Measurements from ENCODE around the gene DIAPH3. TPM values are rescaled to one million over a fixed set of nuclear protein-coding genes. Genes with fewer than 3 reads are reported as not detected.
"Not testable (repeated sequence)": the region's sequence is repeated elsewhere in the genome, so short reads cannot be mapped to it uniquely, and the experiment has no call there.

DIAPH3 gene, protein sequence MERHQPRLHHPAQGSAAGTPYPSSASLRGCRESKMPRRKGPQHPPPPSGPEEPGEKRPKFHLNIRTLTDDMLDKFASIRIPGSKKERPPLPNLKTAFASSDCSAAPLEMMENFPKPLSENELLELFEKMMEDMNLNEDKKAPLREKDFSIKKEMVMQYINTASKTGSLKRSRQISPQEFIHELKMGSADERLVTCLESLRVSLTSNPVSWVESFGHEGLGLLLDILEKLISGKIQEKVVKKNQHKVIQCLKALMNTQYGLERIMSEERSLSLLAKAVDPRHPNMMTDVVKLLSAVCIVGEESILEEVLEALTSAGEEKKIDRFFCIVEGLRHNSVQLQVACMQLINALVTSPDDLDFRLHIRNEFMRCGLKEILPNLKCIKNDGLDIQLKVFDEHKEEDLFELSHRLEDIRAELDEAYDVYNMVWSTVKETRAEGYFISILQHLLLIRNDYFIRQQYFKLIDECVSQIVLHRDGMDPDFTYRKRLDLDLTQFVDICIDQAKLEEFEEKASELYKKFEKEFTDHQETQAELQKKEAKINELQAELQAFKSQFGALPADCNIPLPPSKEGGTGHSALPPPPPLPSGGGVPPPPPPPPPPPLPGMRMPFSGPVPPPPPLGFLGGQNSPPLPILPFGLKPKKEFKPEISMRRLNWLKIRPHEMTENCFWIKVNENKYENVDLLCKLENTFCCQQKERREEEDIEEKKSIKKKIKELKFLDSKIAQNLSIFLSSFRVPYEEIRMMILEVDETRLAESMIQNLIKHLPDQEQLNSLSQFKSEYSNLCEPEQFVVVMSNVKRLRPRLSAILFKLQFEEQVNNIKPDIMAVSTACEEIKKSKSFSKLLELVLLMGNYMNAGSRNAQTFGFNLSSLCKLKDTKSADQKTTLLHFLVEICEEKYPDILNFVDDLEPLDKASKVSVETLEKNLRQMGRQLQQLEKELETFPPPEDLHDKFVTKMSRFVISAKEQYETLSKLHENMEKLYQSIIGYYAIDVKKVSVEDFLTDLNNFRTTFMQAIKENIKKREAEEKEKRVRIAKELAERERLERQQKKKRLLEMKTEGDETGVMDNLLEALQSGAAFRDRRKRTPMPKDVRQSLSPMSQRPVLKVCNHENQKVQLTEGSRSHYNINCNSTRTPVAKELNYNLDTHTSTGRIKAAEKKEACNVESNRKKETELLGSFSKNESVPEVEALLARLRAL
- 10 to 100 TPM in 3 of 5 donors, 1 to 10 TPM in 2; 5.8 to 21.1 (median 12.7) TPM for polyA plus RNA-seq (ENCODE audit: insufficient read depth in 1 of 5, insufficient read length in 5 of 5, low replicate concordance in 1 of 5)
- long read RNA-seq, donor 1, result 0 reads
- long read RNA-seq, donor 2, result 0 reads
- long read RNA-seq, donor 3, result 0 reads
- long read RNA-seq, donor 4, result 0 reads
- long read RNA-seq, donor 5, result 0 reads
- long read RNA-seq, donor 6, full-length matches to known transcripts, result 1 of 1 reads
- long read RNA-seq, donor 6, partial matches to known transcripts, result 0 of 1 reads
- long read RNA-seq, donor 6, other reads (novel, unspliced or antisense), result 0 of 1 reads
- long read RNA-seq, donor 7, result 0 reads
- long read RNA-seq, donor 8, result 0 reads

DNA sequence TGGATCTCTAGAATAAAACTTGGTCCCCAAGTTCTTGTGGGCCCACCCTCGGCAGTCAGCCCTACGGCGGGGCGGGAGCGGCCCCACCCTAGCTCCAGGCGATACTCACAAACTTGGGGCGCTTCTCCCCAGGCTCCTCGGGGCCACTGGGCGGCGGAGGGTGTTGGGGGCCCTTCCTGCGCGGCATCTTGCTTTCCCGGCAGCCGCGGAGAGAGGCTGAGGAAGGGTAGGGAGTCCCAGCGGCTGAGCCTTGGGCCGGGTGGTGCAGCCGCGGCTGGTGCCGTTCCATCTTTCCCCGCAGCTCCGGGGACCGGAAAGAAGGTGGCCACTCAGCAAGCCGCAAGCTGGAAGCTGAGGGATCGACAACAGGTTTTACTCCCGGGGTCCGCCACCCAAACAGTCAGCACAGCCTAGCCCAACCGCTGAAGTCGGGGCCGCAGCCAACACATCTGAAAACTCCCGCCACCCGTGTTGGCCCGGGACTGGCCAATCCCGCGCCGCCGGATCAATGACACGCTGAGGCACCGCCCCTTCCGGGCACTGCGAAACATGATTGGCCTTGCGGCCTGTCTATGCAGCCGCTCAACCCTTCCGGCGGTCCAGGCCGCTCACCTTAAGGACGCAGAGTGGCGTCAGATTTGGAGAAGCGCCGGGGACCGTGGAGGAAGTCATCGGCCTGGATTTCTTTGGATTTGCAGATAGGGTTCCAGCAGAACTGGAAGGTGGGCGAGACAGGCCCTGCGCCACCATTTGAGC, at the start of gene DIAPH3:
Gene DIAPH3 (minus strand): TSS at position 451 of the 756 bp plus-strand sequence. CDS start 162 bp downstream, at position 289.
- DNase-seq, result peak; percentile 95 to 96

DNA sequence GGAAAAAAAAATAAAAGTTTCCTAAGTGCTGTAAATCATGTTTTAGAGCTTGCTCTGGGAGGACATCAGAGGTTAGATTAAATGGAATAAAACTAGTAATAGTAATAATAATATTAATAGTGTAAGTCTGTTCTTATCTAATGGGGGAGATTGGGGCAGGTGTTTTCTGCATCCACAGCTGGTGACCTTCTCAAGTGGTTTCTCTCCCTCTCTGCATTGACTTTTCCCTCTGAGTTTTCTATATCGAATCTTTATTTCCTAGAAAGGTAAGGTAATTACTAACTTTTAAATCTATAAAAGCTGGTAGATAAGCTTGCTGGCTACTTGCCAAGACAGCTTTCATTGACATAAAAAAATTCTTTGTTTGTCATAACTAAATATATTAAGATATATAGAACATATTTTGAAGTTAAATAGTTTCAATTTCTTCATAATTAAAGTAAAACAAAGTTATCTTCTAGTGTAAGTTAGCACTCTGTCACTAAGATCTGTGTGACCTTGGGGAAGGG, 49.6 kb upstream of the DIAPH3 start:
- no peak for DNase-seq

DNA sequence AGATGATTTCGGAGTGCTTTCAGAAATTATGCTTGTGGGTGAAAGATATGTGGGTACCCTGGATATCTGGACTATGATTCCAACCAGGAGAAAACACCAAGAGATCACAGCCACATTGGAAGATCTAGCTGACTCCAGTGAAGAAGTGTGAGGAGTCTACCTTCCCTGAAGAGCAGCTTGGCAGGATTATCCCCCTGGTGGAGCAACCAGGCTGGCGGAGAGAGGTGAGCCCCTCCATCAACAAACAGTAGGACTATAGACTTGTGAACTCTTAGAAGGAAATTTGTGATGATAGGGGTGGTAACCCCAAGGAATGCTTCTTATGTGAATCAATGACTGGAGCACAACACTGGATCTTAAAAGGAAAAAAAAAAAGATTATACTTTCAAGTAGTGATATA, 47.8 kb upstream of the DIAPH3 start:
- no peak for DNase-seq

DNA sequence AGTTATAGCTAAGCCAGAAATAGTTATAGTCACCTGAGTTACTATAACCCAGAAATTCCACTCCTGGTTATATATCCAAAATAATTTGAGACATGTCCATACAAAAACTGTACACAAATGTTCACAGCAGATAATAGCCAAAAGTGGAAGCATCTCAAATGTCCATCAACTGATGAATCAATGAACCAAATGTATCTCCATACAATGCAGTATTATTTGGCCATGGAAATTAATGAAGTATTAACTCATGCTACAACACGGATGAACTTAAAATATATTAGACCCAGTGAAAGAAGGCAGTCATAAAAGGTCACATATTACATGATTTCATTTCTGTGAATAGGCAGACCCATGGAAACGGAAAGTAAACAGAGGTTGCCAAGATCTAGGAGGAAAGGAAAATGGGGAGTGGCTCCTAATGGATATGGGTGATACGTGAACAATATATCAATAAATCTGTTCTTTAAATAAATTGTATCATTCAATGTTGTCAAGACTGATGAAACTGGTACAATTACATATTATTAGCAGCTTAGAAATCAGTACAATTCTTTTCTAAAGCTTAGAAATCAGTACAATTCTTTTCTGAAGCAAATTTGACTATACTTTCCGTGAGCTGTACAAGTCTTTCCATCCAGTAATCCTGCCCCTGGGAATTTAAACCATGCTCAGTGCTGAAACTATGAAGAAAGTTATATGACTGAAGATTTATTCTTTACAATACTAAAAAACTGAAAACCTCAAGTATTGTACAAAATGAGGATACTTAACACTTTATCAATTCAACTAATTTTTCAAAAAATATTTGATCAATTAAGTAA, 47.0 kb upstream of the DIAPH3 start:
- DNase-seq, result no peak

DNA sequence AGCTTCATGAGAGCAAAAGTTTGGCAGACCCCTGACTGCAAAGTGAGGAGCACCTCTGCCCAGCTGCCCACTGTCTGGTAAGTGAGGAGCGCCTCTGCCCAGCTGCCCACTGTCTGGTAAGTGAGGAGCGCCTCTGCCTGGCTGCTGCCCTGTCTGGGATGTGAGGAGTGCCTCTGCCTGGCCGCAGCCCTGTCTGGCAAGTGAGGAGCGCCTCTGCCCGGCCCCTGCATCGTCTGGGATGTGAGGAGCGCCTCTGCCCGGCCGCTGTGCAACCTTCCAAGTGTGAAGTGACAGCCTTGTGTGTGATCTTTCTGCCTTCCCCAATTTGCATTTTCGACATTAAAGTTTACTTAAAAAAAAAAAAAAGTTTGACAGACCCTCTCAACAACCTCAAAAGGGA, 41.8 kb upstream of the DIAPH3 start:
- DNase-seq, result not testable (repeated sequence)

DNA sequence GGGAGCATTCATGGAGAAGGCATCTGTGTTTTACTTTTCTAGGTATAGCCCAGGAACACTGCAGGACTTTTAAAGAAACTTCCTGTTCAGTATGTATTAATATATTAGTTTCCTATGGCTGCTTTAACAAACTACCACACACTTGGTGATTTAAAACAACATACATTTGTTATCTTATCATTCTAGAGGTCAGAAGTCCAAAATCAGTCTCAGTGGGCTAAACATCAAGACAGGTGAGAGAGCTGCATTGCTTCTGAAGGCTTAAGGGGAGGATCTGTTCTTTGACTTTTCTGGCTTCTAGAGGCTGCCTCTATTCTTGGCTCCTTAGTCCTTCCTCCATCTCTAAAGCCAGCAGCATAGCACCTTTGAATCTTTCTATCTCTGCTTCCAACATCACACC, 37.6 kb upstream of the DIAPH3 start:
- no peak for DNase-seq

DNA sequence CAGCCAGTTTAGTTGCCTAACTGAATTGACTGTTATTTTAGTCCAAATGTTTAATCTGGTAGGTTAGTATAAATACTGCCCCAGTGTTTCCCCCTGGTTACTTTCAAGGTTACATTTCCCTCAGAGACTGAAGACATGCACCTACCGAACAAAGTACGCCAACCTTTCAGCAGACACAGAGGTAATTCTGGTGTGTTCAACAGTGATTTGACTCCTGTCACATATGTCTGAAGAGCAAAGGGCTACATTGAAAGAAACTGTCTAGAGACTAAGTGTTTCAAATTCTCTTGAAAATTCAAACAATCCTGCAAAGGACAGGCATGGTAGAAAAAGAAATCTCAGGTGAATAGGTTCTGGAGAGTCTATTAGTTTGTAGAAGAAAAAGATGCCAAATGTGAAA, 32.2 kb upstream of the DIAPH3 start:
- not testable (repeated sequence) for DNase-seq

DNA sequence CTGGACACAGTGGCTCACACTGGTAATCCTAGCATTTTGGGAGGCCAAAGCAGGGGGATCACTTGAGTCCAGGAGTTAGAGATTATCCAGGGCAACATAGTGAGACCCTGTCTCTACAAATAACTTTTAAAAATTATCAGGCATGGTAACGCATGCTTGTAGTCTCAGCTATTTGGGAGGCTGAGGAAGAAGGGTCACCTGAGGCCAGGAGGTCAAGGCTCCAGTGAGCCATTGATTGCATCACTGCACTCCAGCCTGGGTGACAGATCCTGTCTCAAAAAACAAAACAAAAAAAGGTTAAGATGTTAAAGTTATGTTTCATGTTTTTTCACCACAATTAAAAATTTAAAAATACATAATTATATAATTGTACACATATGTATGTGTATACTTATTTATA, 19.2 kb upstream of the DIAPH3 start:
- DNase-seq, result no peak

DNA sequence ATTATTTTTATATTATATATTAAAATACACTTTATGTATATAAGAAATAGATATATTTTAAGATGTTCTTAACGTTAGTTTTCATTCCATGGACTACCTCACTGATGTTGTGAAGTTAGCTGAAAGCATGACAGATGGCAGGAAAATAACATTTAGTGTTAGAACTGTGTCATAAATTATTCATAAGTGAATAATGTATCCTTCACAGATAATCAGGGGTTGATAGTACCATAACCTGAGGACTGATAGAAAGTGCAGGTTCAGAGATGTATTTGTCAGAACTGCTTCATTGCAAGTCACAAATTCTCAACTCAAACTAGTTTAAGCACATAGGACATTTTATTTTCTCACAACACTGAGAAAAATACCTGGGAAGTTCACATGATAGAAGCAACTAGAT, 14.6 kb upstream of the DIAPH3 start:
- no peak for DNase-seq

DNA sequence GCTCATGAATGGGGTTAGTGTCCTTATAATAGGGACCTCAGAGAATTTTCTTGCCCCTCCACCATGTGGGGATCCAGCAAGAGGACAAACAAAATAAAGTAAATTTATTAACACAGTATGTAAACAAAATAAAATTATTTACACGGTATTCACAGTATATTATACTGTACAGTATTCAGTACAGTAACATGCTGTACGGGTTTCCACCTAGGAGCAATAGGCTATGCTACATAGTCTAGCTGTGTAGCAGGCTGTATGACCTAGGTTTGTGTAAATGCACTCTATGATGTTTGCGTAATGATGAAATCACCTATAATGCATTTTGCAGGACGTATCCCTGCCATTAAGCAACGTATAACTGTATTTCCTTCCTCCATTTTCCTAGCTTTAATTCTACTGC, 11.8 kb upstream of the DIAPH3 start:
- DNase-seq, result no peak

DNA sequence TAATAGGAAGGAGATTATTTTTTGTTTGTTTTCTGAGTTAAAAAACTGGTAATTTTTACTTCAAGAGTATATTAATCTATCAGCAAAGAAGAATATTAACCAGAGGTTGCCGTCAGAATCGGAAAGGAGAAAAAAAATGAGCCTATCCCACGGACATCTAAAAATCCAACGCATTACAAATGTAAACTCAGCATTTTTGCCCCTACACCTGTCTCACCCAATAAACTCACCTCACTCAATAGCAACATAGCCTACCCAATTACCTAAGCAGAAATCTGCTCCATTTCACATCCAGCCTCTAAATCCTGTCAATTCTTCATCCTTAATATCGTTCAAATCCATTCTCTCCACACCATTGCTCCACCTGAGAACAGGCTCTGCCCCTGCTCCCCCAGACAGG, 10.4 kb upstream of the DIAPH3 start:
- no peak for DNase-seq

DNA sequence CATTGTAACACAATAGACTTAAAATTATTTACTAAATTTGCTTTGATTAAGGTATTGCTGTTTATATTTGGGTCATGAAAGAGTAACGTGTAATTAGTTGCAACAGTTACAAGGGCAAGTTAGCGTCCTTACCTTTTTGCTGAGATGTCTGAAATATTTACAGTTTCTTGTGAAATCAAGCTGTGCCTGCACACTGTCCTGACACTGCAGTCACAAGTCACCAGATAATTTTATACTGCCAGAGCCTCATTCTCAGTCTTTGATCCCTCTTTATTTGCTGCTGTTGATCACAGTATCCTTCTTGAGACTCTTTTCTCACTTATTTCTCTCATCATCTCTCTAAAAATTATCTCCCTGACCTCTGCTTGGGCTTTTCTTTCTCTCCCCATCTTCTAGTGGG, 8.4 kb upstream of the DIAPH3 start:
- no peak for DNase-seq

DNA sequence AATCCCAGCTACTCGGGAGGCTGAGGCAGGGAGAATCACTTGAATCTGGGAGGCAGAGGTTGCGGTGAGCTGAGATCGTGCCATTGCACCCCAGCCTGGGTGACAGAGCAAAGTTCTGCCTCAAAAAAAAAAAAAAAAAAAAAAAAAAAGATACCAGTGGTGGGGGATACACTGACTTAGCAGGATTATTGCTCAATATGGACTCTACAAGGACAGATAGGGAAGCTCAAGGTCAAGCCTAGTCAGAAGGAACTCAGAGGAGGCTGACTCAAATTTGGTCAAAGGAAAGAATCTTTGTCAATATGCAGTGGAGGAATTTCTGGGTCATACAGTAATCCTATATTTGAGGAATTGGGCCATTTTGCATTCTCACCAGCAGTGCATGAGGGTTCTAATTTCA, 6.7 kb upstream of the DIAPH3 start:
- no peak for DNase-seq

DNA sequence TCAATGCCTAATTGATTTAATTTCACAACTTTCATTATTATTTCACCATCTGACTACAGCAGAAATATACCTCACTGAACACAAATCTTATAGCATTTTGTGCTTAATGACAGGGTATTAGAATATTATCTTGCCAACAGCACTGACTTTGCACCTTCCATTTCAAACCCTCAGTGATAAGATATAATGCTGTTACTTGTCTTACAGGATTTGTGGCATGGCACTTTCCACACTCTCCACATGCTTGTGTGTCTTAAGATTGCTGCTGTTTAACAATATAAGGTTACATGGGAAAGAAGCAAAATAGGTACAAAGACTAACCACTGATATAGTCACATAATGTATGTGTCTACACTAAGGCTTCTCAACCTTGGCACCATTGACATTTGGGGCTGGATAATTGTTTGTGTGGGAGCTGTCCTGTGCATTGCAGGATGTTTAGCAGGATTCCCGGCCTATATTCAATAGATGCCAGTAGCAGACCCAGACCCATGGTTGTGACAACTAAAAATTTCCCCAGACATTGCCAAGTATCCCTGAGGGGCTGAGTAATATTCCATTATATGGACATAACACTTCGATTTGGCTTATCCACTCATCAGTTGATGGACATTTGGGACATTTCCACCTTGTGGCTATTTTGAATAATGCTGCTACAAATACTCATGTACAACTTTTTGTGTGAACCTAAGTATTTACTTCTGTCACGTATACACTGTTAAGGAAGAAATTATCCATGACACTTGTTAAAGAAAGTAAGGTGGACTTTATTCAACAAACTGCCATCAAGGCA, 5.7 kb upstream of the DIAPH3 start:
- no peak for DNase-seq

DNA sequence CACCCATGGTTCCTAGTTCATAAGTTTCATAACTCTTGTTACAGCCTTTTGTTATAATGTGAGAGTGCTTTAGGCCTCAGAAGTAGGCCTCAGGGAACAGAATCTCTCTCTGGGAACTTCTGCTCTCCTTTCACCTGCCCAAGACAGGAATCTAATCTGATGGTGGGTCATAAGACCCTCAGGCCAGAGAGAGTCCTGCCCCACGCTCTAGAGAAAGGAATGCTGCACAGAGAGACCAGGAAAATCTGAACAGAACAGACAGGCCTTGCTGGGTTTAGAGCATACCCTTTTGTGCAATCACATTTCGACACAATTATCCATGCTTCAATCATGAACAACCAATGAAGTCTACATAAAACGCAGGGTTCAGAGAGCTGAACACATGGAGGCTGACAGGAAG, 3.4 kb upstream of the DIAPH3 start:
- DNase-seq, result no peak

DNA sequence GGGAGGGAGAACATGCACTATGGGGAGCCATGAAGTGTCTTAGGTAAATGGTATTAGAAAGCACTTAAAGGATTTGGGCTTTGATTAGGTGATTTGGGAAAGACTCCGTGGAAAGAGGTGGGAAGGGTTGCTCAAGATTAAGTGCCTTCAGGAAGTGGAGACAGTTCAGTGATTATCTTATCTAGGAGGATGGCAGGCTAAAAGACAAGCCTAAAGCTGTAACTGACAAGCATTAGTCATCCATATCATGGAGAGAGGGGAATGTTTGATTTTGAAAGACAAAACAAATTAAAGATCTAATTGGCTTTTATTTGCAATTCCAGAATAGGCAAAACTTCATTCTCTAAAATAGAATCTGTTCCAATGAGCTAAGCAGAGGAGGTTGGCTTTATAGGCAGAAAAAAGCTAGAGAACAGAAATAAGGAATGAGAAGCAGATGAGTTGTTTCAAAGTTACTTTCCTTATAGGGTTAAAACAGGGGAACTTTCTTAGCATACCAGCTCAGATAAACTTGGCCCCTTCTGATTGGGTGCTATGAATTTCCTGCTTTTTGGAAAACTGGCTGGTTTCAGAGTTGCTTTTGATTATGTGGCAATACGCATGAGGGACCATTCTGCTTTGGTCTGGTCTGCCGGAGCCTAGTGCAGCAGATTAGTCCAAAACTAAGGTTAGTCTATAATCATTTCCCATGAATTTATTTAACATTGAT, 1.8 kb upstream of the DIAPH3 start:
- peak; percentile 56 to 67 for DNase-seq

DNA sequence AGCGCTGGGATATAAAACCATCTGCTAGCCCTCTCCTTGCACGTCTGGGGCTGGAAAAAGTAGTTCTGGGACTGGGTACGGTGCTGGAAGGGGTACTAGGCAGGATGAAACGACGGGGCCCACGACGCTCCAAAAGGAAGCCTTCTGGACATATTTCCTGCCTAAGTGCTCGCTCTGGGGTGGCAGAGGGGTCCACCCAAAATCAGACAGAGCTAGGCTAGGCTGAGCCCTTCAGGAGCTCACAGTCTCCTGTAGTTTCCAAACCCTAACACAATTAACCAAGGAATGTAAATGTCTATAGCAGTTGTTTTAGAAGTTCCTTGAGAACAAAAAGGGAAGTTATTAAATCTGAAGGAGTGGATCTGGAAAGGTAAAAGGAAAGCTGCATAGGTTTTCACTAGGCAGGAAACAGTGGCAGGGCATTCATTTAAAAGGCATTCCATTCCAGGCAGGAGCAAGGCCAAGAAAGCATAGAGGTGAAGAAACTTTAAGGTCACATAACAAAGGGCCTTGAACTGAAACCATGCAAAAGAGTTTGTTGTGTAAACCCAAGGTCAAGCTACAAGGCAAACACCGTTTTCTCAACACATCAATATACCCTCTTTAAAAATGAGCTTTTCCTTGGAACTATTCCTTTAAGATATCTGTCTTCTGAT, 634 bp upstream of the DIAPH3 start:
- DNase-seq, result no peak

DNA sequence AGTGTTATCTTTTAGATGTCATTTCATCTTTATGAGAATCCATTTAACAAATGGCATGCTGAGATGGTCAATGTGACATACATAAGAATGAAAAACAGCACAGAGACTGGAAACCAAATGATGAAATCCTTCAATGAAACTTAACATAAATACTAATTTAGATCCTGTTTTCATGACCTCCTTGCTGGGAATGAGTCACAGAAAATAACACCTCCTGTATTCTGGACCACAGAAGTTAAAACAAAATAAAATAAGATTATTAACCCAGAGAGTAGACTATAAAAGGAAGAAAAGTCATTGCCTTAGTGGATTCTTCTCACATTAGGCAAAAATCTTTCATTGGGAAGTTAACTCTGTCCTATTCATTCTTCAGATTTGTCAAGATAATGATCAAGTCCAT, 1.6 kb downstream of the DIAPH3 start:
- DNase-seq, result no peak

Measured in right lung (tissue), 10 donors.